Esophagus mucosa (tissue), 1 donor: ENCODE measurements around the gene FAM47E. TPM values are rescaled to one million over a fixed set of nuclear protein-coding genes. Genes with fewer than 3 reads are reported as not detected.
A peak's percentile ranks its signal among the peaks of the same experiment; 100 is the strongest.
"Not testable (repeated sequence)": the region's sequence is repeated elsewhere in the genome, so short reads cannot be mapped to it uniquely, and the experiment has no call there.

Experiments used
- ATAC-seq: fragments of 200-7000 bp; cut with Tn5 transposase; one replicate; pipeline ENCODE4 v1.9.1; 2020
- total RNA-seq: library from RNA; stranded (reverse); gene quantifications from one replicate; pipeline ENCODE4 v1.2.4, GENCODE V29; 2023
- donor health status: DM: yes; HTN: yes; CAD: no.

Gene FAM47E
- total RNA-seq, 1 donor from 2014 or later, result 0.20 TPM

DNA sequence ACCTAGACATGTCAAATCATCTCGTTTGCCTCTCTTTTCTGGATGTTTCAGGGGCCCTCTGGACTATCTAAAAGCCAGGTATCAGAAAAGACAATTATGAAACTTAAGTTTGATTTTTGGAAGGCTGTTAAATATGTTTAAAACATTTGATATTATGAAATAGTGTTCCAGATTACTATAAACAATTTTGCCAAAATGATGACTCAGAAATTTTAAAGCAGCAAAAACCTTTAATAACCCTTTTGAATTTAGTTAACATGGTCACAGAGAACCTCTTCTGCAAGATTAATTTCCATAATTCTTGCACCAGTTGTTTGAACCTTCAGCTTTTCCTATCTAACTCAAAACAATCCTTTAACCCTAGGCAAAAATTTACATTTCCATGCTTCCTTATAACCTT, 18.8 kb upstream of the FAM47E start:
- ATAC-seq, result no peak

DNA sequence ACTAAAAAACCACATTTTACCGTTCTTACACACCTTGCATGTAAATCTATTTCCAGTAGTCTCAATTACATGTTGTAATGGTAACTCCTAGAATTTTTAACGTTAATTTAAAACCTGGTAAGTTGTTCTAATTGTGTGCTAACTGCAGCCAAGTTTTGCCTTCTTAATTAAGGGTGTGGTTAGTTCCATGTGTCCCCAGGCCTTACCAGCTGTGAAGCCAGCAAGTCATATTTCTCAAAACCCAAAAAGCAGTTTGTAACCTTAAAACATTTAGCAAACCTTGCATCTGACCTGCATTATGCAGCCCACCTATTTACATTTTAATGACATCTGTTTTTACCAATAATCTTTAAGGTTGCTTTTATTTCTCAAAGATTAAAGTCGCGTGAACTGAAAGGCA, 18.4 kb upstream of the FAM47E start:
- ATAC-seq, result no peak

DNA sequence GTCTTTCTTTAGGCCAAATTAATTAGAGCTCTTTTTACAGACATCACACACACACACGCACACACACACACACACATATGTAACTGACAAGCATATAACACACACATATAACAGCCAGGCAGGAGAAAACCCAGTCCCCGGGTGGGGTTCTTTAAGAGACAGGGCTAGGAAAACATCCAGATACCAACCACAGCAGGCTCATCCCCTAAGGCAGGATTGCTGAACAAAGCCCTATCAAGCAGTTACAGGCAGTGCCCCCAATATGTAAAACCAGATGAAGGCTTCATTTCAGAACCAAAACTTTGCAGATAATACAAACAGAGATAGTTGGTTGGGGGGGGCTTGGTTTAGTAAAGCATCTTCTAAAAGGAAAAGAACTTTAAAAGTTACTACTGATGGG, 18.0 kb upstream of the FAM47E start:
- no peak for ATAC-seq

DNA sequence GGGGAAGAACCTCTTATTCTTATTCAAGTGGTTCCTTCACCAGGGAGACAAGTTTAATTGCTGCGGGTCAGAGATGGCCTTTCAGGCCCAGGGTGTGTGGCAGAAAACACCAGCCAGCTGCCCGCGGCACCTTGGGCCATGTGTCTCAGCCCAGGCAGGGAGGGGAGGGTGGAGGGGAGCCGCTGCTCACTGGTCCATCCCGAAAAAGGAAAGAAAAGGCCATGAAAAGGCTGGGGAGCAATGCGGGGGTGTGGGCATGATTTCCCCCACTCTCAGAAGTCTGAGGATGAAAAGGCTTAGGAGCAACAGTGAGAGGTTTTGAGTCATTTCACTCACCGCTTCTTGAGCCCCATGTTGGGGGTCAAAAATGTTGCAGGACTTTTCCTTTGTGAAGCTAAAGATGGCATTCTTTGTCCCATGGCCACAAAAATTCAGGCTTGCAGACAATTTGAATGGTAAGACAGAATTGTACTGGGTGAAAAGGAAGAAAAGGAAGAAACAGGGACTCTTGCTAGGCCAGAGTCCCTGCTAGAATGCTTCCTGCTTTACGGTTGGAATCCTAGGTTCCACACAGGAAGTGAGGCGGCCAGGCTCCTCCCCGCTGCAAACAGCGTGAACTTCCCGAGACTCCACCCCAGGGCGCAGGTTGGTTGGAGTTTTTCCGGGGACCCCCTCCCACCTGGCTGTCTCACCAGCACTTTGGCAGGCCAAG, 17.4 kb upstream of the FAM47E start:
- peak; percentile 50 for ATAC-seq

DNA sequence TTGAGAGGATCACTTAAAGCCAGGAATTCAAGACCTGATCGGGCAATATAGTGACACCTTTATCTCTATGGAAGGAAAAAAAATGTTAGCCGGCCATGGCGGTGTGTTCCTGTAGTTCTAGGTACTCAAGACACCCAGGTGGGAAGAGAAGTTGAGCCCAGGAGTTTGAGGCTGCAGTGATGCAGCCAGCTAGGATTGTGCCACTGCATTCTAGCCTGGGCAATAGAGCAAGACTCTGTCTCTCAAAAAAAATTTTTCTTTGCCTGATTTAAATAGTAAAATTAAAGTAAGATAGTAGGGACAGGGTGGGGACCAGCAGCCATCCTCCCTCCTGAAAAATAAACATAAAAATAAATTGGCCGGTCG, 16.9 kb upstream of the FAM47E start:
- ATAC-seq, result no peak

DNA sequence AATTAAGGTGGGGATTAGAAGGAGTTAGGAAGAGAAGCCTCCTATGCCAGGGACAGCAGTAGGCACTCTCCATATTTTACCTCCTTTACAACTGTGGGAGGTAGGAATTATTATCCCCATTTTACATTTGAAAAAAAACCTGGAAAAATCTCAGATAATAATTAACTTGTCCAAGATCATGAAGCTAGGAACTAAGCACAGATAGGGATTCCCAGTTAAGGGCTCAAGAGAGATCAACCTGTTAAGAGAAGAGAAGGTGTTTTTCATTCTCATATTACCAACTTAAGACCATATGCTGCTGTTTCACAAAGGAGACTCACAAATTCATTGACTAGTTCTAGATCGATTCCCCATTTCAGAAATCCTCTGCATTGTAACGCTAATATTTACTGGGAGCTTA, 16.1 kb upstream of the FAM47E start:
- no peak for ATAC-seq

DNA sequence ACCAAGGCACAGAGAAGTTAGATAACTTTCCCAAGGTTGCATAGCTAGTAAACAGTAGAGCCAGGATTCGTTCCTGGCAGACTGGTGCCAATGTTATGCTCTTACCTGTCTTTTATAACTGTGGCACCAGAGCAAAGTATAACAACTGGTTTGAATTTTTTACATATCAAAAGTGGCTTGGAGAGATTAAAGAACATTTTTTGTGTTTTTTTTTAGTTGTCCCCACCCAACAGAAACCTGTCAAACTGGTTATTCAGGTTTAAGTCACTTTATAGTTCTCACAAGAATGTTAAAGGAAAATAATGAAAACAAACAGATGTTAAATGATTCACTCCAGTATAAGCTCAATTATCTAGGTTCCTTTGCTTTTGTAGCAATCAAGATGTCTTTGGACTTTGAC, 15.6 kb upstream of the FAM47E start:
- ATAC-seq, result peak; percentile 76

DNA sequence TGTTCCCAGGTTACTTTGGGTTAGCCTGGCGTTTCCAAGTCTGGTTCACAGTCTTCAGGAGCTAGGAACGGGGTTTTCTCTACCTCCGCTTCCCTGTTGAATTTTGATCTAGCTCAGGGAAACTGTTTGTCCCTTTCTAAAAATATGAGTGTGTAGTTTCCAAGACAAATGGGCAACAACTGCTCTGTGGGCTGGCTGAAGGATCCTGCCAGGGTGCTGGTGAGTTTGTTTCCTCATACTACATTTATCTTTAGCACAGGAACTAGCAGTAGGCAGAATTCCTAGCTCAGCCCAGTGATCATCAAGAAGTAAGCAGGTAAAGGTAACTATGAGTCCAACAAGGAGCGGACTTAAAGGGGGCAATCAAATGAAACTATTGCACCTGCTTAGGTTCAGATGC, 13.3 kb upstream of the FAM47E start:
- ATAC-seq, result no peak

DNA sequence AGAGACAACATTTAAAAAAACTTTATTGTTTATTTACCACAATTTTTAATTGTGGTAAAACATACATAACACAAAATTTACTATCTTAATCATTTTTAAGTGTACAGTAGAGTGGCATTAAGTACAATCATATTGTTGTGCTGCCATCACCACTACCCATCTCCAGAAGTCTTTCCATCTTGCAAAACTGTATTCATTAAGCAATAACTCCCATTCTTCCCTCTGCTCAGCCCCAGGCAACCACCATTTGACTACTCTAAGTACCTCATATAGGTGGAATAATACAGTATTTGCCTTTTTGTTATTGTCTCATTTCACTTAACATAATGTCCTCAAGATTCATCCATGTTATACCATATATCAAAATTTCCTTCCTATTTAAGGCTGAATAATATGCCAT, 12.8 kb upstream of the FAM47E start:
- no peak for ATAC-seq

DNA sequence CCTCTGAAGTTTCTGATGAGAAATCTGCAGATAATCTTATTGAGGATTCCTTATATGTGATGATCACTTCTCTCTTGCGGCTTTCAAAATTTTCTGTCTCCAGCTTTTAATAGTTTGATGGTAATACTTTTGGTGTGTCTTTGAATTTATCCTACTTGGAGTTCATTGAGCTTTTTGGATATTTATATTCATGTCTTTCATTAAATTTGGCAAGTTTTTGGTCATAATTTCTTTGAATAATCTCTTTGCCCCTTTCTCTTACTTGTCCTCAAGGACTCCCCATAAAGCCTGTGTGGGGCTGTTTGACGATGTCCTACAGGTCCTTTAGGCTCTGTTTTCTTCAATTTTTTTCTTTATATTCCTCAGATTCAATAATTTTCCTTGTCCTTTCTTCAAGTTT, 11.3 kb upstream of the FAM47E start:
- no peak for ATAC-seq

DNA sequence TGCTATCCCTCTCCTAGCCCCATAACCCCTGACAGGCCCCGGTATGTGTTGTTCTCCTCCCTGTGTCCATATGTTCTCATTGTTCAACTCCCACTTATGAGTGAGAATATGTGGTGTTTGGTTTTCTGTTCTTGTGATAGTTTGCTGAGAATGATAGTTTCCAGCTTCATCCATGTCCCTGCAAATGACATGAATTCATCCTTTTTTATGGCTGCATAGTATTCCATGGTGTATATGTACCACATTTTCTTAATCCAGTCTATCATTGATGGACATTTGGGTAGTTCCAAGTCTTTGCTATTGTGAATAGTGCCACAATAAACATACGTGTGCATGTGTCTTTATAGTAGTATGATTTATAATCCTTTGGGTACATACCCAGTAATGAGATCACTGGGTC, 7.6 kb upstream of the FAM47E start:
- ATAC-seq, result not testable (repeated sequence)

DNA sequence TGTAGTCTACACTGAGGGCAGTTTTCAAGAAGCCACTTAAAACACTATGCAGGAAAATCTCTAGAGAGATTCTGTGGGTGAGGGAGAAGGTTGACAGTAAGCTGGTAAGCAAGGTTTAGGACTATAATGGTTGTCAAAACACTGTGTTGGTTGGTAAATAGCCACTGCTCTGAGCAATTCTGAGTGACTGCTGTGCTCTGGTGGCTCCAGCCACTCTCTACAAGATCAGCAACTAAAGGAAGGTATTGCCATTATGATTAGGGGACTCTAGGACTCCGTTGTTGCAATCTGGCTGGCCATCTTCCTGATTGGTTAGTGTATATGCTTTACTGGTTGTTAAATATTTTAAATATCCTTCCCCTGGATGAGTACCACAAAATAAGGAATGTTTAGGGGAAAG, 5.5 kb upstream of the FAM47E start:
- peak; percentile 18 for ATAC-seq

DNA sequence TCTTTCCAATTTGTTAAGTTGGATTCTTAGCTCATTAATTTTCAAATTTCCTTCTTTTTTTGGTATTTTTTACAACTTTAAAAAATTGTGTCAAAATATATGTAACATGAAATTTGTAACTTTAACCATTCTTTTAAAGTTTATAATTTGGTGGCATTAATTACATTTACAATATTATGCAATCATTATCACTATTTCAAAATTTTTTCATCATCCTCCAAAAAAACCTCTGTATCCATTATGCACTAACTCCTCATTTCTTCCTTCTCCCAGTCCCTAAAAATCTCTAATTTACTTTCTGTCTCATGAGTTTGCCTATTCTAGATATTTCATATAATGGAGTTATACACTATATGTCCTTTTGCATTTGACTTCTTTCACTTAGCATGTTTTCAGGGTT, 4.7 kb upstream of the FAM47E start:
- ATAC-seq, result no peak

DNA sequence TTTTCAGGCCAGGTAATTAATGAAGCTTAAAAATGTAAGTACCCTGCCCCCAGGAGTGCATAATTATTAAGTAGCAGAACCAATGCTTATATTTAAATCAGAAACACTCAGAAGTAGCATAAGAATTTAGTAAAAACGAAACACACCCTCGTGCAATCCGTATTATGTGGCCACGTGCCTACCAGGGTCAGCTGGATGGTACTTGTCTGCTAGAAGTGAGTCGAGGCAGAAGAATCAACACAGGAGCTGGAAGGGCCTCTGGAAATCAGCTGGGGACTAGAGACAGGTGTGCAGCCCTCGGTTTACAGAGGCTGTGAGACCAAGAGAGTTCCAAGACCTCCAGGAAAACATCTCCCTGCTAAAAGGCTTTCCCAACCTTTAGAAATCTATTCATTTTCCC, 559 bp upstream of the FAM47E start:
- ATAC-seq, result no peak

DNA sequence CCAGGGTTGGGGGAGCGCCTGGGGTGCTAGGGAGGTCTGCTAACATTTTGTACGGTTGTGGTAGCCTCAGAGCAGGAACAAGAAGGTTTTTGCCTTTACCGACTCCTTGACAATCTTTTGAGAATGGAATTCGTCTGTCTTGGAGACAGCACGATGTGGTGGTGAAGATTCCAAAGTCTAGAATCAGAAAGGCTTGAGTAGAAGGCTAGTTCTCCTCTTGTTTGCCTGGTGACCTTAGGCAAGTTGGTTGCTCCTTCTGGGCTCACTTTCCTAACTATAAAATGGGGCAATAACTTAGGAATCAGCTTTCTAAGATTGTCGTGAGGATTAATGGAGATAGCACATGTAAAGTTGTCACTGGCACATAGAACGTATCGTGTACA, 741 bp downstream of the FAM47E start:
- ATAC-seq, result no peak

DNA sequence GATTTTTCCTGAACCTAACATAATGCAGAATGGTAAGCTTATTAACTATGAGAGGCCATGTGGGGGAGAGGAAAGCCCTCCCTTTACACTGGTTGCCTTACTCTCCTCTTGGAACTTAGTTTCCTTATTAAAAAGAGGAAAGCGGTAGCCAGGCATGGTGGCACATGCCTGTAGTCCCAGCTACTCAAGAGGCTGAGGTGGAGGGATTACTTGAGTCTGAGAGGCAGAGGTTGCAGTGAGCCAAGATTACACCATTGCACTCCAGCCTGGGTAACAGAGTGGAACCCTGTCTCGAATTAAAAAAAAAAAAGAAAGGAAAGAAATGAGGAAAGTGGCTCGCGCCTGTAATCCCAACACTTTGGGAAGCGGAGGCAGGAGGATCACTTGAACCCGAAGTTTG, 2.0 kb downstream of the FAM47E start:
- ATAC-seq, result no peak

DNA sequence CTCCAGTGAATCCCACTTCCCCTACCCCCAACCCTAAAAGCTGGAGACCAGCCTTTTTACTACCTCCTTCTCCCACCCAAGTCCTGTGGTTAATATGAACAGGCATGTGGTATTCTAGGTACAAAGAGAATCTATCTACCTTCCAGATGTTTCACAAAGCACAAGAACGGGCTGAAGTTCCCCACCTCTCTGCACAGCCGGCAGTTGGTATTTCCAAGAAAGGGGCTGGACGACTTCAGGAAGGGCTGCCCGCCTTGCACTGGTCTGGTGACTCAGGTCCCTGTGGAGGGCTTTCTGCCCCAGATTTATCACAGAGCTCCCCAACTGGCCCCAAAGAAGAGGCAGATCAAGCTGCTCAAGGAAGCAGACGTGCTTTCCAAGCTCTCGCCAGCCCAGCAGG, 4.5 kb downstream of the FAM47E start:
- no peak for ATAC-seq

DNA sequence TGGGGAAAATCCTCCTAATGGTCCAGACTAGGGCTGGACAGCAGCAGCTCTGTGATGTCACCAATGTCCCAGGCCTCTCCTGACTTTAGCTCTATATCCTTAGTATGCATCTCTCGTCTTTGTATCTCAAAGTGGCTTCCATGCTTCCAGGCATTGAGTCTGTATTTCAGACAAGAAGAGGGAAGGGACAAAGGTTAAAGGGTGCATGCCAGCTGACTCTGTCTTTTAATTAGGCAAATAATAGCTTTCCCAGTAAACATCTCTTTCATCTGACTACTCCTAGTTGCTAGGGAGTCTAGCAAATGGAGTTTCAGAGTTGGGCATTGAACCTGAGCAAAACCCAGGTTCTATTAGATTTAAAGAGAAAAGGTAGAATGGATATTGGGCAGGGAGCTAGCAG, 5.4 kb downstream of the FAM47E start:
- no peak for ATAC-seq

DNA sequence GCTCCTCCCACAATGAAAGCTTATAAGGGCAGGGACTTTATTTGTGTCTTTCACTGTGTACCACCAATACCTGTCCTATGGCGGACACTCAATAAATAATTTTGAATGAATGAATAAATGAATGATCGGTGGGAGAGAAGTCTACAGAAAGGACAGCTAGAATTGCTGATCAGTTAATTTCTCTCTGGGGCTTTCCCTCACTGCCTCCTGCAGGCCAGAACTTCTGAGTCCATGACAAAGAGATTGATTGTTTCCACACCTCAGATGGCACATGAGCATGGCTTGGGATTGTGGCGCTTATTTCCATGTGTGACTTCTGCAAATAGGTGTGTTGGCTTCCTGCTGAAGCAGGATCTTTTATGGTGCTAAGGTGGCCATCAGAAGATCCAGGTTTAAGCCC, 6.3 kb downstream of the FAM47E start:
- no peak for ATAC-seq

DNA sequence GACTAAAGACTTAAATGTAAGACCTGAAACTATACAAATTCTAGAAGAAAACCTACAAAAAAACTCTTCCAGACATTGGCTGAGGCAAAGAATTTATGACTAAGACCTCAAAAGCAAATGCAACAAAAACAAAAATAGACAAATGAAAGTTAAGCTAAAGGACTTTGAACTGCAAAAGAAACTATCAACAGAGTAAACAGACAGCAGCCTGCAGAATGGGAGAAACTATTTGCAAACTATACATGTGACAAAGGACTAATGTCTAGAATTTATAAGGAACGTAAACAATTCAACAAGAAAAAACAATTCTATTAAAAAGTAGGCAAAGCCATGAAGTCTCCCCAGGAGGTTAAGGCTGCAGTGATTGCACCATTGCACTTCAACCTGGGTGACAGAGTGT, 9.1 kb downstream of the FAM47E start:
- no peak for ATAC-seq

DNA sequence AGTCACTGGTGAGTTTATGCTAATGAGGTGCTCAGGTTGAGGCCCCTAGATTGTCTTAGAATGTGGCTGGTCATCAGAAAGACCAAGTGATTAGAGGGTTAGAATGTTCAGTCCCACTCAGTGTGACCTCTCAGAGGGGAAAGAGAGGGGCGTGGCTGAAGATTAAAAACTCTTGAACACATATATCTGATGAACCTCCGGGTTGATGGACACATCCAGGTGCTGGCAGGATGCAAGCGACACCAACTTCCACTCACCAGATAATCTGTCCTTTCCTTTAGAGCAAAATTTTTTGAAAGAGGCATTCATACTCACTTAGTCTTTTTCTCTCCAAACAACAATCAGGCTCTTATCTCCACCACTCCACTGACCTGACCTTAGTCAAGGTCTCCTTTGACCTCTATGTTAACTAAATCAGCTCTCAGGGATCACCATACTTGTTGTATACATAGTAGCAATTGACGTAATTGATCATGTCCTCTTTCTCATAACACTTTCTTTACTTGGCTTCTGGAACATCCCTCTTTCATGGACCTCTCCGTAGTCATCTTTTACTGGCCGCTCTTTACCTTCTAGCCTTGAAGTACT, 14.2 kb downstream of the FAM47E start:
- ATAC-seq, result no peak

DNA sequence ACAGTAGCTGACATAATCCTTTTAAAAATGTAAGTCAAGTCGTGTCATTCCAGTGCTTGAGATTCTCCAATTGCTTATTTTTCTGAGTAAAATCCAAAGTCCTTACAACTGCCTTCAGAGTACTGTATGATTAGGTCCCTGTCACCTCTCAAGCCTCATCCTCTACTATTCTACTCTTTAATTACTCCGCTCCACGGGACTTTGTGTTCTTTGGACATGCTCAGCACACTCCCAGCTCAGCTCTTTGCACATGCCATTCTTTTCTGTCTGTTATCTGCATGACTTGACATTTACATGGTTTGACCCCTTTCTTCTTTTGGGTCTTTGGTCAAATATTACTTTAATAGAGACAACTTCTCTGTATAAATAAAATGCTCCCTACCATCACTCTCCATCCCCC, 15.1 kb downstream of the FAM47E start:
- ATAC-seq, result no peak

DNA sequence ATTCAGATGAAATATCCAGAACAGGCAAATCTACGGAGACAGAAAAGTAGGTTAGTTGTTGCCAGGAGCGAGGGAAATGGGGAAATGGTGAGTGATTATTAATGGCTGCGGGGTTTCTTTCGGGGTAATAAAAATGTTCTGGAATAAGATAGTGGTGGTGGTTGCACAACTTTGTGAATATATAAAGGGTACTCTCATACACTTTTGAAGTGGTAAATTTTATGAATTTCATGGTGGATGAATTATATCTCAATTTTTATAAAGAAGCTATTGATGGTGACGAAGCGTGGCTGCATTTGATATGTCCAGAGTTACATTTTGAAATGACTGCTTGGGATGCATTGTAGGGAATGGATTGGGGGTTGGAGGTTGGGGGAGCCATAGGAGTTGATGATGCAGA, 16.3 kb downstream of the FAM47E start:
- no peak for ATAC-seq

DNA sequence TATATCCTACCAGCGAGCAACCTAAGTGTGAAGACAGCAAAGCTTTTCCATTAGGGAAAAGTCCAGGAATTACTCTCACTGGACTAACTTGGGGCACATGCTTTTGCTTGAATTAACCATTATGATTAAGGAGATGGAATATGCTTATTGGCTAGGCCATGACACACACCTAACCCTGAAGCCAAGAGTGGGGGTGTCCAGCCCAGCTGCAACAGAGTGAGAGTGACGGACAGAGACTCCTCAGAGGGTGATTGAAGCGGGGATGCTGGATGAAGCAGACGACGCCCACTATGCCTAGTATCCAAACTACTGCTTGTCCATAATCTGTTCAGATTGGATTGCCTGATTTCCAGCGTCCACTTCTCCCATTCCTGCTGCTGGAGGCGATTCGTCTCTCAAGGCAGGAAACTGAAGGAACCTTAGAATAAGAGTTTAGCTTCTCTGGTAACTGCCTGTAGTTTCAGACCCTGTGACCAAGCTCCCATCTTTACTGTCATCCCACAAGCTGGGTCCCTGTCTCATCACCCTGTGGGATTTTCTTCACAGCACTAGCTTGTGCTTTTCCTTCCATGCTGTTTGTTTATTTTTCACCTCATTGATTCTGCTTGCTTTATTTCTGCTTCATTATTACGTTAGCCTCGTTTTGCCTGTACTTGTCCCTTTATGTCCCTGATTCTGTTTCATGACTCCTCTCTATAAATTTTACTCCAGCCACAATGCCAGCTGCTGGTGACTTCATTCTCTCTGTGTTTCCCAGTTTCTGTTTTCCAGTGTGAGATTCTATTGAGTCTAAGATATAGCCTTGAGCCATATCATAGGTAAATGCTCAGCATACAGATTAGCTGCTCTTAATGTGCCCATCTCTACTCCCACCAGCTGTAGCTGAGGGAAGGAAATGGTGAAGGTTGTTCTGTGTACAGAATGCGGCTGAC, 19.0 kb downstream of the FAM47E start:
- ATAC-seq, result no peak
